ENCODE data around the gene PTX4.

GRCh38 chr16:1499756-1500464, 11.2 kb upstream of the PTX4 start:
- TF ChIP-seq POLR2AphosphoS5 (IDR thresholded peaks at IDR 0.05) (no peak), POLR2A (IDR thresholded peaks at IDR 0.05) (no peak)
- TF ChIP-seq, protein P1, sequence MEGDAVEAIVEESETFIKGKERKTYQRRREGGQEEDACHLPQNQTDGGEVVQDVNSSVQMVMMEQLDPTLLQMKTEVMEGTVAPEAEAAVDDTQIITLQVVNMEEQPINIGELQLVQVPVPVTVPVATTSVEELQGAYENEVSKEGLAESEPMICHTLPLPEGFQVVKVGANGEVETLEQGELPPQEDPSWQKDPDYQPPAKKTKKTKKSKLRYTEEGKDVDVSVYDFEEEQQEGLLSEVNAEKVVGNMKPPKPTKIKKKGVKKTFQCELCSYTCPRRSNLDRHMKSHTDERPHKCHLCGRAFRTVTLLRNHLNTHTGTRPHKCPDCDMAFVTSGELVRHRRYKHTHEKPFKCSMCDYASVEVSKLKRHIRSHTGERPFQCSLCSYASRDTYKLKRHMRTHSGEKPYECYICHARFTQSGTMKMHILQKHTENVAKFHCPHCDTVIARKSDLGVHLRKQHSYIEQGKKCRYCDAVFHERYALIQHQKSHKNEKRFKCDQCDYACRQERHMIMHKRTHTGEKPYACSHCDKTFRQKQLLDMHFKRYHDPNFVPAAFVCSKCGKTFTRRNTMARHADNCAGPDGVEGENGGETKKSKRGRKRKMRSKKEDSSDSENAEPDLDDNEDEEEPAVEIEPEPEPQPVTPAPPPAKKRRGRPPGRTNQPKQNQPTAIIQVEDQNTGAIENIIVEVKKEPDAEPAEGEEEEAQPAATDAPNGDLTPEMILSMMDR (IDR thresholded peaks at IDR 0.05), result no peak

Data from gastroesophageal sphincter (tissue), 3 donors.